GM12873 (cell line): Measurements from ENCODE around the gene AKNA.
A peak's percentile ranks its signal among the peaks of the same experiment; 100 is the strongest.

Experiments used
- TF ChIP-seq, protein P1 (sequence below): IDR thresholded peaks from 2 replicates; pipeline ENCODE4 v1.5.1; 2012; ENCODE audit warnings: low read depth, mild to moderate bottlenecking, moderate library complexity, low read length, control low read depth; ENCODE audit not compliant: insufficient read depth; ENCODE audit errors: missing control alignments

The AKNA gene

DNA sequence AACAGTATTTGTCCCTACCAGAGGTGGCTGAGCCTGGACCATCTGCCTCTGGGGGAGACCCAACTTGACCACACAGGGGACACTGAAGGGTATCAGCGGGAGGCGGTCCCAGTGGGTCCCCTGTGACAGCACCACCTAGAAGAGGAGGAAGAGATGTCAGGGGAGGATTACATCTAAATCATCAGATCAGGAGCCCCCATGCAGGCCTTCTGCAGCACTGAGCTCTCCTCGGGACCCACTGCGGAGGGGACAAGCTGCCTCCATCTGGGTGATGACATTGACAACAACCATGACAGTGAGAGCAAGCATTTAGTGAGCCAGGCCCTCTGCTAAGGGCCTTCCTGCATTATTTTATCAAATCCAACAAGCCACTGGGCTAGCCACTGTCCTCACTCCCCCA, 45.8 kb downstream of the AKNA start:
- TF ChIP-seq, protein P1, sequence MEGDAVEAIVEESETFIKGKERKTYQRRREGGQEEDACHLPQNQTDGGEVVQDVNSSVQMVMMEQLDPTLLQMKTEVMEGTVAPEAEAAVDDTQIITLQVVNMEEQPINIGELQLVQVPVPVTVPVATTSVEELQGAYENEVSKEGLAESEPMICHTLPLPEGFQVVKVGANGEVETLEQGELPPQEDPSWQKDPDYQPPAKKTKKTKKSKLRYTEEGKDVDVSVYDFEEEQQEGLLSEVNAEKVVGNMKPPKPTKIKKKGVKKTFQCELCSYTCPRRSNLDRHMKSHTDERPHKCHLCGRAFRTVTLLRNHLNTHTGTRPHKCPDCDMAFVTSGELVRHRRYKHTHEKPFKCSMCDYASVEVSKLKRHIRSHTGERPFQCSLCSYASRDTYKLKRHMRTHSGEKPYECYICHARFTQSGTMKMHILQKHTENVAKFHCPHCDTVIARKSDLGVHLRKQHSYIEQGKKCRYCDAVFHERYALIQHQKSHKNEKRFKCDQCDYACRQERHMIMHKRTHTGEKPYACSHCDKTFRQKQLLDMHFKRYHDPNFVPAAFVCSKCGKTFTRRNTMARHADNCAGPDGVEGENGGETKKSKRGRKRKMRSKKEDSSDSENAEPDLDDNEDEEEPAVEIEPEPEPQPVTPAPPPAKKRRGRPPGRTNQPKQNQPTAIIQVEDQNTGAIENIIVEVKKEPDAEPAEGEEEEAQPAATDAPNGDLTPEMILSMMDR, result no peak

DNA sequence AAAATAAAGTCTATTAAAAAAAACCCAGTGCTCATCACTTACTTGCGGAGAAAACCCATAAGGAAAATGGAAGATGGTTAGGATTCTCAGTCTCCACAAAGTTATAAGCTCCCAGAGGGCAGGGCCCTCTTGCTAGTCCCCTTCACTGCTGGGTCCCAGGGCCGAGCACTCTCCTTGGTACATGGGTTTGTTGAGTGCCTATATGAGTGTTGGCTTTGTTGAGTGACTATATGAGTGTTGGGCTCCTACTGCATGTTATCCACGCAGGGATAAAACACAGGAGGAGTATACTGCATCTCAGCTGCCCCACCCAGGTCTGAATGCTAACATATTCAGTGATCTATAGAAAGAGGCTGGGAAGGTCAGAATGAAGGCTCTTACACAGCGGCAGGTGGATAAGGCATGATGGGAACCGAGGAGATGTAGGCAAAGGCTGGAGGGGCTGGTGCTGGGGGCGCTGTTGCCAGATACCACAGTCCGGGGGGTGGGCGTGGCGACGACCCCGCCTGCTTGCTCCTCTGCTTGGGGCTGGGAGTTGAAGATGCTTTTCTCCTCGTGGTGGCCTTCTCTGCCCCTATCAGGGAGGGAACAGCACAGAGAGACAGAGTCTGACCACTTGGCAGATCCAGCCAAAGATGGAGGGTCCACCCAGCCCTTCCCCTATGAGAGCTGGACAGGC, 46.5 kb downstream of the AKNA start:
- TF ChIP-seq, protein P1, result no peak

DNA sequence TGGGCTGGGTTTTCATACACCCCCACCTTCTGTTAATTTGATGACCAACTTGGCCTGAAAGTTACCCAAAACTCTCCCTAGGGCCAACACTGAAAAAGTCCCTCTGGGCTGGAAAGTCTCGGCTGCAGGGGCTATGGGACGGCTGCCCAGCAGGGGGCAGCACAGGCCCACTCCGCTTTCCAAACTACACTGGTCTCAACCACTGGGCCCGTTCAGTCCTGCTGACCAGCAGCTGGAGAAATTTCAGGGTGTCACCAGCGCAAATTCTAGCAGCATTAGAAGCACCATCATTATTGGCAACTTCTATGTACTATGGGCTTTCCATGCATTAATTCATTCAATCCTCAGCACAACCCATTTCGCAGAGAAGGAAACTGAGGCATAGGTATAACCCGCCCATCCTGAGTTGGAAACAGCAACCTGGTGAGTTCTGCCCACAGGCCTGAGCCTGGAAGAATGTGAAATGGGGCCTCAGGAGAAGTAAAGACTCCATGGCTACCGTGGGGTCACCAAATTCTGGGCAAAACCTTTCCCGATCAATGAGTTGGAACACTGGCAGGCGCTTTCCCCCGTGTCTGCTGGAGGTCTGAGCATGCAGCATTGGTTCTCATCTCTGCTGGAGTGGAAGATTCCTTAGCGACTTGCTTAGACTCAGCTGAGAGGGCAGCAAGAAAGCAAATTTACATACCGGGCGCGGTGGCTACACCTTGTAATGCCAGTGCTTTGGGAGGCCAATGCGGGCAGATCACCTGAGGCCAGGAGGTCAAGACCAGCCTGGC, 48.5 kb downstream of the AKNA start:
- TF ChIP-seq, protein P1, result peak; percentile 92

DNA sequence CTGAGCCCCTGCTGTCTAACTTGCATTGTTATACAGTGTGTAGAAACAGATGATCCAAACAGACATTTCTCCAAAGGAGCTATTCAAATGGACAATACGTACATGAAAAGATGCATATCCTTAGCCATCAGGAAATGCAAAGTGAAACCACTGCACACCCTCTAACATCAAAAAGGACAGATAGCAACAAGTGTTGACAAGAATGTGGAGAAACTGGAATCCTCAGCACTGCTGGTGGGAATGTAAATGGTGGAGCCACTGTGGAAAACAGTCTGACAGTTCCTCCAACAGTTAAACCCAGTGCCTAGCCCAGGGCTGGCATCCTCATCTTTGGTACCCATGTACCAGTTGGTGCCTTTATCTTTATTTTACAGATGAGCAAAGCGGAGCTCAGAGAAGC, 49.6 kb downstream of the AKNA start:
- TF ChIP-seq, protein P1, result no peak

DNA sequence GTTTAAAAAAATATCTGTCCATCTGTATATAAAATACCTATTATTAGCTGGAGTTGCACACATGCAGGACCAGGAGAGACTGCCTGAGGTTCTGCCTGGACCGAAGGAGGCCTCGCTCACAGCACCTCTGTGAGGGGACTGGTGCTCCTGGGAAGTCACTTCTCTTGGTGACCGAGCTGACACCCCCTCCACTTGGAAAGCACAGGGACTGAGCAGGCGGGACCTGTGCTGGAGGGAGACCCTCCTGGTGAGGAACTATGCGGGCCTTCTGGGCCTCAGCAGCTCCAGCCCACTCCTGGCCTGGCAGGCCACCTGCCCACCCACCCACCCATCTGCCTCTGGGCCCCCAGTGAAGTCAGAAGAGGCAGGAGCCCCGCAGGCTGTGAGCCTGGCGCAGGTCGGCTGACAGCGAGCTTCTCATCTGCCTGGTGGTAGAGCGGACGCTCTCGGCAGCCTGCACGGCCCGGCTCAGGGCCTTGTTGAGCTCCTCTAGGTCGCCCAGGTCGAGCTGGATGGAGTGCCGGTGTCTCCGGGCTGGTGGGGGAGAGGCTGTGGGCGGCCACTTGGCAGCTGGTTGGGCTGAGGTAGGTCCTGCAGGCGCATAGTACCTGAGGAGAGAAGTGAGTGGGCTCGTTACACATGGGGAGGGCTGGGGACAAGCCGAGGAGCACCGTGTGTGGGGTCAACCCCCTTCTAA, 50.9 kb downstream of the AKNA start:
- TF ChIP-seq, protein P1, result no peak

DNA sequence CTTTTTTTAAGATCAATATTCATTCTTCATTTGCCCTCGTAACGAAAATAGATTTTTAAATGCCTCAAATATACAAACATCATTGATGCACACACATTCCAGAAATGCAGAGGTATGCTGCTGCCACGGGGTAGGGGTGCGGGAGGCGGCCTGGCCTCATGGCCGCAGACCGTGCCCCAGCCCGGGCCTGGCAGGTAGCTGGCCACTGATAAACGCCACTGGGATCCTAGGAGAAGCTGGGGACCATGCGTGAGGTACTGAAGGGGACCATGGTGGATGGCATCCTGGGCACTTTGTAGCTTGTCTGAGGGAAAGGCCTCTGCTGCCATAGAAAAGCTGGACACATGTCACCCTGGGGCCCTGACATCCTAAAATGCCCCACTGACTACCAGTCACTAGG, 51.6 kb downstream of the AKNA start:
- TF ChIP-seq, protein P1, result no peak

DNA sequence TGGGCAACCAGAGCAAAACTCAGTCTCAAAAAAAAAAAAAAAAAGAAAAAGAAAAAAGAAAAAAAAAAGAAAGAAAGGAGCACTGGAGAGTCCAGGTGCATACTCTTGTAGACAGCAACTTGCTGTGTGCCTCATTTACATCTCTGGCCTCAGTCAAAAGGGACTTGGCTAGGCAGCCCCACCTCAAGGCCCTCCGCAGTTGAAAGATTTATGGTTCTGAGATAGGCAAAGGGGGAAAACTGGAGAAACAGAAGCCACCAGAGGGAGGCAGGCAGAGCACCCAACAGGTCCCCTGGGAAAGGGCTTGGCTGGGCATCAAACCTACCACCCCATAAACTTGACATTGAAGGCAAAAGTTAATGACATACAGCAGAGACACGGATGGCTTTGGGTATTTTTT, 52.0 kb downstream of the AKNA start:
- TF ChIP-seq, protein P1, result no peak
